Omental fat pad (tissue), 4 donors: Measurements from ENCODE around the gene OSM. TPM values are rescaled to one million over a fixed set of nuclear protein-coding genes. Genes with fewer than 3 reads are reported as not detected.

Source experiments
- ATAC-seq: fragments of 150-250 bp; one replicate; pipeline ENCODE4 v1.9.1; 2016; ENCODE audit warnings: mild to moderate bottlenecking, moderate library complexity; ENCODE audit not compliant: low FRiP score
- DNase-seq: peaks from one replicate; pipeline ENCODE4 v3.0.0-alpha.2; 2019; ENCODE audit warnings: low spot score
- CTCF ChIP-seq, 3 donors: fragments of 450-650 bp; IDR thresholded peaks; one replicate each; pipeline ENCODE4 v1.5.1; 2016 to 2017; ENCODE audit warnings: antibody characterized with exemption in 3 of 3, mild to moderate bottlenecking in 3 of 3, moderate library complexity in 2 of 3
- total RNA-seq, 4 donors: library from RNA; depleted of rRNA; stranded (reverse); fragments of >200 nt; gene quantifications; one replicate each; pipeline ENCODE4 v1.1.0, GENCODE V29; 2016

The OSM gene
- total RNA-seq, 4 donors from 2014 or later: 7.1 to 17.8 (median 8.6) TPM

GRCh38 chr22:30252411-30253204, 14.0 kb downstream of the OSM start:
- TF ChIP-seq CTCF (IDR thresholded peaks at IDR 0.05): no peak
- ATAC-seq (no peak), DNase-seq (no peak)

DNA sequence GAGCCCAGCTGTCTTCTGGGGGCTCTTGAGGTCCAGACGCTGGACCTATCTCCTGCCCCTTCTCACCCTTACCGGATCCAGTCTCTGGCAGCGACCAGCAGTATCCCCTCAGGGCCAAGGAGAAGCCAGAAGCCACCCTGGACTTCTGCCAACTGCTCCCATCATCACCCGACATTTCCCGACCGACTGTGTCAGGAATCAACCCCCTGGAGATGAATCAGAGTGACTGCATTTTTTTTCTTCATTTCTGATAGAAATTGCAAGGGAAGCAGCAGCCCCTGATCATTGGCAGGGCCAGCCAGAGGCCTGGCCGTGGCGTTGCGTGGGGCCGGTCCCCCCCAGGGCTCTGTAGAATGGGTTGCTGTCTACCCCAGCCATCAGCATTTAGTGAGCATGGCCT, 14.9 kb downstream of the OSM start:
- ATAC-seq (no peak), DNase-seq (peak; percentile 54)
- no peak for TF ChIP-seq CTCF (IDR thresholded peaks at IDR 0.05)

DNA sequence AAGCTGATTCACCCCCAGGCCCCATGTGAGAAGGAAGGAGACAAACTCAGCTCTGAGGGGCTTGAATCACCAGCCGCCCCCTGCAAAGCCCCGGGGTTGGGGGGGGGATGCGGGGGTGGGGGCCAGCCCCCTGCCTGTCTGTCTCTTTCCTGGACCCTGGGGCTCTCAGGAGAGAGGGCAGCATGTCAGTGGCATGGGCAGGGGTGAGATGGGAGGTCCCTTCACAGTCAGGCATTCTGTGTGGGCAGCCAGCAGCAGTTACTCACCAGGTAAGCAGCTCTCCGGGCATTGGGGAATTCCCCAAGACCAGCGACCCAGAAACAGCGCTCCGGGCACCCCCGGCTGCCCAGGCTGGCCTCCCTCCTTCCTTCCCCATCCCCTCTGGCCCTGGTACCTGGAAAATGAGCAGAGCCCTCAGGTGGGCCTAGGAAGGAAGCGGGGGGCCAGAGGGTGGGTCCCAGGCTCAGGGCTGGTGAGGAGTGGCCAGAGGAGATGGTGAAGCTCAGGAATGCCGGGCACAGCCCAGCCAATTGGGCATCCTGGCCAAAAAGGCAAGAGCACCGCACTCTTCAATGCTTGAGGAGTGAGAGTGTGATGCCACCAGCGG, 15.9 kb downstream of the OSM start:
- ATAC-seq (peak; percentile 69), DNase-seq (no peak)
- TF ChIP-seq CTCF (IDR thresholded peaks at IDR 0.05): no peak

DNA sequence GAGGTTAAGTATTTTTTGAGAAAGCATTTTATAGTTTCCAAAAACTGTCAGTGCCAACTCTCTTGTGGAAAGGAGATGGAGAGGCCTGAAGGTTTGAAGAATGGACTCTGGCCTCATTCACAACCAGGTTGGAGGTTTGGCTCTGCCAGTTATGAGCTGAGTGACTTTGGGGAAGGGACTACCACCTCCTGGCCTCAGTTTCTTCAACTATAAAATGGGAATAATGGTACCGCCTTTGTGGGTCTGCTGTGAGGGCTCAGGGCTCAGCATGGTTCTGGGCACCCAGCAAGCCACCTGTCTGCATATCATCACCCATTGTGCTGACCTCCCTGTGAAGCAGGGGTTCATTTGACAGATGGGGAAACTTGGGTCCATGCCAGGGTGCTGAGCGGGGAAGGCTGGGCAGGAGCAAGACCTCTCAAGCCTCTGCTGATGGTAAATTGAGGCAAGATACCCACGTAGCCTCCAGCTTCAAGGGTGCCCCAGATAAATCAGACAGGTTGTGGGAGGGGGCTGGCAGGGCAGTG, 16.5 kb downstream of the OSM start:
- no peak for ATAC-seq
- DNase-seq: no peak
- TF ChIP-seq CTCF (IDR thresholded peaks at IDR 0.05): no peak

- ATAC-seq (peak; percentile 5), DNase-seq (no peak)
- TF ChIP-seq CTCF (IDR thresholded peaks at IDR 0.05): no peak
These were observed 17.3 kb downstream of the OSM start for GRCh38 chr22:30249049-30250038.

DNA sequence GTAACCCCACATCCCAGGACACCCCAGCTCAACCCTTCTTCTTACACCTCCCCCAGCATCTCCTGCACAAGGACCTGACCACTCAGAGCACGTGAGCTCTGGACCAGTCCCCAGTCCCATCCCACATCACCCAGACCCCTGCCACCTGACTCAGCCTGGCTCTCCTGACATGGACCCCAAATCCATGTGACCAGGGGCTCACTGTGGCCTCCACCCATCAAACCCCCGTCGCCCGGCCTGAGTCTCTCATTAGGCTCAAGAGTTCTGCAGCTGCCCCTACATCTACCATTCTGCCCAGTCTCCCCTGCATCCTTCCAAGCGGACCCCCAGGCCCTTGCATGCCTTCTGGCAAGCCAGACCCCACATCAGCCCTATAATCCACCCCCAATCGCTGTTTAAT, 18.2 kb downstream of the OSM start:
- ATAC-seq (no peak), DNase-seq (no peak)
- no peak for TF ChIP-seq CTCF (IDR thresholded peaks at IDR 0.05)
